BLaER1 treated with 17β-estradiol and CSF1 and Interleukin-3, amounts not matched to agents 10 nM and 100 nM (cell line): ENCODE results near the gene ILF3.
A peak's percentile ranks its signal among the peaks of the same experiment; 100 is the strongest.

Source experiments
- H3K27ac ChIP-seq, 11 experiments: shearing (Covaris generic); formaldehyde crosslinking; 2 replicates each; pipeline ENCODE4 v1.8.1; 2022
- H3K27me3 ChIP-seq, 11 experiments: shearing (Covaris generic); formaldehyde crosslinking; 2 replicates each; pipeline ENCODE4 v1.8.1; 2022
- H3K36me3 ChIP-seq, 11 experiments: shearing (Covaris generic); formaldehyde crosslinking; 2 replicates each; pipeline ENCODE4 v1.8.1; 2022
- H3K4me1 ChIP-seq, 10 experiments: shearing (Covaris generic); formaldehyde crosslinking; 2 replicates each; pipeline ENCODE4 v1.8.1; 2022
- H3K4me2 ChIP-seq, 11 experiments: shearing (Covaris generic); formaldehyde crosslinking; 2 replicates each; pipeline ENCODE4 v1.8.1; 2022
- H3K4me3 ChIP-seq, 10 experiments: shearing (Covaris generic); formaldehyde crosslinking; 2 replicates each; pipeline ENCODE4 v1.8.1; 2022
- H3K9ac ChIP-seq, 11 experiments: shearing (Covaris generic); formaldehyde crosslinking; 2 replicates each; pipeline ENCODE4 v1.8.1; 2022
- H3K9me3 ChIP-seq, 11 experiments: shearing (Covaris generic); formaldehyde crosslinking; replicated peaks in 1 of 11; 2 replicates each; pipeline ENCODE4 v1.8.1; 2022
- H4K20me1 ChIP-seq, 11 experiments: shearing (Covaris generic); formaldehyde crosslinking; 2 replicates each; pipeline ENCODE4 v1.8.1; 2022
- Cebpa-rat ChIP-seq, 11 experiments: shearing (Covaris generic); IDR thresholded peaks; 2 replicates each; pipeline ENCODE4 v1.8.1; 2022

Gene ILF3

GRCh38 chr19:10620786-10621185 lies 33.4 kb upstream of the ILF3 start:
- TF ChIP-seq Cebpa-rat (IDR thresholded peaks at IDR 0.05) = no peak
- no peaks in the 10 kb centered on the region for H3K27me3 ChIP-seq

DNA sequence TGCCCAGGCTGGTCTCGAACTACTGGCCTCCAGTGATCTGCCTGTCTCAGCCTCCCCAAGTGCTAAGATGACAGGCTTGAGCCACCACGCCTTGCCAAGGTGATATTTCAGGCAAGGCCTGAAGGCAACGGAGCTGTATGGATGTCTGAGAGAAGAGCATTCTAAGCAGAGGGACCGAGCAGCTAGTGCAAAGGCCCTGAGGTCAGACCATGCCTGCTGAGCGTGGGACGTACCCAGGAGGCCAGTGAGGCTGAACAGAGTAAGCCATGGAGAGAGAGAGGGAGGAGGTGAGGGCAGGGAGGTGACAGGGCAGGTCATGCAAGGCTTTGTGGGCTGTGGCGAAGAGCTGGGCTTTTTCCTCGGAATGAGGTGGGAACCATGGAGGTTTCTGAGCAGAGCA lies 32.2 kb upstream of the ILF3 start:
- no peak for TF ChIP-seq Cebpa-rat (IDR thresholded peaks at IDR 0.05)
- Histone ChIP-seq H3K36me3 (peaks cover 19 to 100% (median 91%) of the 10 kb centered on the region in 11 experiments), H3K9me3 (no peaks in the 10 kb centered on the region), H3K27ac (peak overlapping the region in 1 of 11 experiments; percentile 6; a peak in 1 of 22 replicates), H4K20me1 (peaks cover 30 to 100% (median 99%) of the 10 kb centered on the region in 11 experiments; a peak in 20 of 22 replicates), H3K9ac (peak overlapping the region in 3 of 11 experiments; percentile 1 to 36 (median 25); a peak in 3 of 22 replicates), H3K4me1 (peaks cover 8 to 39% (median 27%) of the 10 kb centered on the region in 10 experiments; a peak in 19 of 20 replicates), H3K4me3 (no peak overlapping the region), H3K27me3 (no peaks in the 10 kb centered on the region), H3K4me2 (no peak overlapping the region)

More at GRCh38 chr19:10620786-10621185, 33.4 kb upstream of the ILF3 start:
- H3K4me1 ChIP-seq = peaks cover 15 to 41% (median 34%) of the 10 kb centered on the region in 10 experiments
- H3K9me3 ChIP-seq = no peaks in the 10 kb centered on the region
- peaks cover 8 to 100% (median 88%) of the 10 kb centered on the region in 11 experiments for H3K36me3 ChIP-seq
- H3K9ac ChIP-seq = peak overlapping the region in 3 of 11 experiments; percentile 12 to 18 (median 14); a peak in 3 of 22 replicates
- H4K20me1 ChIP-seq = peaks cover 27 to 100% (median 100%) of the 10 kb centered on the region in 11 experiments; a peak in 20 of 22 replicates
- peak overlapping the region in 1 of 11 experiments; percentile 3; a peak in 1 of 22 replicates for H3K27ac ChIP-seq
- H3K4me3 ChIP-seq = no peak overlapping the region
- peak overlapping the region in 3 of 11 experiments; percentile 10 to 24 (median 16); a peak in 3 of 22 replicates for H3K4me2 ChIP-seq

GRCh38 chr19:10624585-10624984 lies 29.6 kb upstream of the ILF3 start:
- Histone ChIP-seq H3K36me3 (peaks cover 41 to 100% (median 93%) of the 10 kb centered on the region in 11 experiments), H3K9ac (peak overlapping the region in 2 of 11 experiments; percentile 3 to 9; a peak in 1 of 22 replicates), H3K27ac (peak overlapping the region in 1 of 11 experiments; percentile 26; a peak in 1 of 22 replicates), H3K9me3 (no peaks in the 10 kb centered on the region), H3K4me2 (peak overlapping the region in 1 of 11 experiments; percentile 1; a peak in 2 of 22 replicates), H3K4me3 (no peak overlapping the region), H3K27me3 (no peaks in the 10 kb centered on the region), H3K4me1 (peaks cover 8 to 39% (median 26%) of the 10 kb centered on the region in 10 experiments; a peak in 19 of 20 replicates), H4K20me1 (peaks cover 30 to 98% (median 91%) of the 10 kb centered on the region in 11 experiments; a peak in 20 of 22 replicates)
- no peak for TF ChIP-seq Cebpa-rat (IDR thresholded peaks at IDR 0.05)

DNA sequence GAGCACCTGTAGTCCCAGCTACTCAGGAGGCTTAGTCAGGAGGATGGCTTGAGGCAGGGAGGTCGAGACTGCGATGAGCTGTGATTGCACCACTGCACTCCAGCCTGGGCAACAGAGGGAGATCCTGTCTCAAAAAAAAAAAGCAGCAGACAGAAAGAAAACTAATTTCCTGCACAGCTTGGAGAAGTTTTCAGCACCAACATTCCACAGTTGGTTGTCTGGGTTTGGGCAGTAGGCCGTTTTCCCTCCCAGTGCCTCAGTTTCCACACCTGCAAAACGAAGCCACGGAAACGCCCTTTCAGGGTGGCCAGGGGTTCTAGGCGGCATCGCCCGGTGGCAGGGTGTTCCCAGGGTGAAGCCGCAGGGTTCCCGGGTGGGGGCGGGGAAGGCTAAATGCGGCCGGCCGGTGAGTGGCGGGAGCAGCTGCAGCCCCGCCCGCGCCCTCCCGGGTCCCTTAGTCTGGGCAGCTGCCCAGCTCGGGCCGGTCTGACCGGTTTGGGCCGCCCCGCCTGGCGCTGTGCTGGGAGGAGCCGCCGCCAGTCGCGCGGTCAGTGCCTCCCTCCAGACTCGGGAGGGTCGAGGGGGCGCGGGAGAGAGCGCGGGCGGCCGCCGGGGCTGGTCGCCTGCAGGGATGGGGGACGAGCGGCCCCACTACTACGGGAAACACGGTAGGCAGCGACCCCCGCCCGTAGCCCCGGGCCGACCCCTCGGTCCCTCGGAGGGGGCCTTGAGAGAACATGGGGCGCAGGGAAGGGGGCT lies 29.0 kb upstream of the ILF3 start, which contains the start of gene SLC44A2:
TSS of gene SLC44A2 (plus strand) at position 551 of the 759 bp plus-strand sequence. CDS start at position 632, 81 bp downstream.
- H3K9ac ChIP-seq = peak within 1 kb of the TSS in 3 of 11 experiments; percentile 3 to 9 (median 9); a peak in 1 of 22 replicates
- no peak for TF ChIP-seq Cebpa-rat (IDR thresholded peaks at IDR 0.05)
- peaks cover 28 to 98% (median 87%) of the 10 kb centered on the region in 11 experiments; a peak in 20 of 22 replicates for H4K20me1 ChIP-seq
- peak within 1 kb of the TSS in 1 of 11 experiments; percentile 1; a peak in 2 of 22 replicates for H3K4me2 ChIP-seq
- peak within 1 kb of the TSS in 1 of 11 experiments; percentile 26; a peak in 1 of 22 replicates for H3K27ac ChIP-seq
- H3K4me1 ChIP-seq = peaks cover 8 to 39% (median 24%) of the 10 kb centered on the region in 10 experiments; a peak in 19 of 20 replicates
- H3K9me3 ChIP-seq = no peaks in the 10 kb centered on the region
- H3K36me3 ChIP-seq = peaks cover 46 to 100% (median 93%) of the 10 kb centered on the region in 11 experiments
- H3K27me3 ChIP-seq = no peaks in the 10 kb centered on the region
- no peak within 1 kb of the TSS for H3K4me3 ChIP-seq

- H4K20me1 ChIP-seq = peaks cover 22 to 96% (median 81%) of the 10 kb centered on the region in 11 experiments; a peak in 20 of 22 replicates
- peaks cover 52 to 100% (median 93%) of the 10 kb centered on the region in 11 experiments for H3K36me3 ChIP-seq
- 0 out of 22 replicates have a peak overlapping the region, but pooled peaks of 1 of the 11 experiments have one; percentile 9 for H3K9ac ChIP-seq
- no peak overlapping the region for H3K4me3 ChIP-seq
- no peak for TF ChIP-seq Cebpa-rat (IDR thresholded peaks at IDR 0.05)
- no peak overlapping the region for H3K27ac ChIP-seq
- H3K27me3 ChIP-seq = no peaks in the 10 kb centered on the region
- no peaks in the 10 kb centered on the region for H3K9me3 ChIP-seq
- no peak overlapping the region for H3K4me2 ChIP-seq
- peaks cover 5 to 35% (median 21%) of the 10 kb centered on the region in 10 experiments; a peak in 19 of 20 replicates for H3K4me1 ChIP-seq
These were observed 28.4 kb upstream of the ILF3 start for GRCh38 chr19:10625762-10626138.

DNA sequence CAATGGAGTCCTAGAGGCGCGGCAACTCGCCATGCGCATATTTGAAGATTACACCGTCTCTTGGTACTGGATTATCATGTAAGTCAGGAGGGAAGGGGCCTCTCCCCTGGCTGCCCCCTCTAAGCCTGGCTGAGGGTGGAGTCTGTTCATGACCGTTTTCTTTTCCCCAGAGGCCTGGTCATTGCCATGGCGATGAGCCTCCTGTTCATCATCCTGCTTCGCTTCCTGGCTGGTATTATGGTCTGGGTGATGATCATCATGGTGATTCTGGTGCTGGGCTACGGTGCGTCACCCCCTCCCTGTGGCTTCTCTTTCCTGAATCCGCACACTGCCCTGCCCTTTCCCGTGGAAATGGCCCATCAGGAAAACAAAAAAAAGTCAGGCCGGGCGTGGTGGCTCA lies 22.3 kb upstream of the ILF3 start:
- Histone ChIP-seq H4K20me1 (peaks cover 0 to 72% (median 53%) of the 10 kb centered on the region in 11 experiments; a peak in 19 of 22 replicates), H3K9me3 (no peaks in the 10 kb centered on the region), H3K36me3 (peaks cover 86 to 100% (median 97%) of the 10 kb centered on the region in 11 experiments), H3K4me1 (peaks cover 7 to 38% (median 23%) of the 10 kb centered on the region in 10 experiments; a peak in 19 of 20 replicates), H3K4me2 (peak overlapping the region in 5 of 11 experiments; percentile 6 to 26 (median 20); a peak in 2 of 22 replicates), H3K4me3 (no peak overlapping the region), H3K27me3 (no peaks in the 10 kb centered on the region), H3K9ac (peak overlapping the region in 1 of 11 experiments; percentile 3; a peak in 1 of 22 replicates), H3K27ac (peak overlapping the region in 2 of 11 experiments; percentile 20 to 26; a peak in 2 of 22 replicates)
- TF ChIP-seq Cebpa-rat (IDR thresholded peaks at IDR 0.05) = no peak

- no peak for TF ChIP-seq Cebpa-rat (IDR thresholded peaks at IDR 0.05)
- Histone ChIP-seq H3K27me3 (no peaks in the 10 kb centered on the region), H4K20me1 (peaks cover 0 to 72% (median 40%) of the 10 kb centered on the region in 11 experiments; a peak in 17 of 22 replicates), H3K9me3 (no peaks in the 10 kb centered on the region), H3K4me1 (peaks cover 7 to 64% (median 48%) of the 10 kb centered on the region in 10 experiments; a peak in 19 of 20 replicates), H3K27ac (no peak overlapping the region), H3K4me3 (no peak overlapping the region), H3K9ac (0 out of 22 replicates have a peak overlapping the region, but pooled peaks of 1 of the 11 experiments have one; percentile 7), H3K36me3 (peaks cover 86 to 100% (median 97%) of the 10 kb centered on the region in 11 experiments), H3K4me2 (peak overlapping the region in 5 of 11 experiments; percentile 59 to 84 (median 78); a peak in 8 of 22 replicates)
These were observed 19.7 kb upstream of the ILF3 start for GRCh38 chr19:10634430-10634829.

- Histone ChIP-seq H3K9me3 (no peaks in the 10 kb centered on the region), H3K27me3 (no peaks in the 10 kb centered on the region), H3K27ac (peak overlapping the region in 7 of 11 experiments; percentile 7 to 56 (median 34); a peak in 5 of 22 replicates), H3K9ac (peak overlapping the region in 6 of 11 experiments; percentile 6 to 42 (median 20); a peak in 4 of 22 replicates), H3K4me2 (peak overlapping the region in 6 of 11 experiments; percentile 6 to 84 (median 72); a peak in 11 of 22 replicates), H4K20me1 (peaks cover 0 to 74% (median 39%) of the 10 kb centered on the region in 11 experiments; a peak in 17 of 22 replicates), H3K4me1 (peaks cover 7 to 69% (median 53%) of the 10 kb centered on the region in 10 experiments; a peak in 19 of 20 replicates), H3K36me3 (peaks cover 81 to 100% (median 97%) of the 10 kb centered on the region in 11 experiments), H3K4me3 (no peak overlapping the region)
- TF ChIP-seq Cebpa-rat (IDR thresholded peaks at IDR 0.05) = no peak
These were observed 19.2 kb upstream of the ILF3 start for GRCh38 chr19:10634963-10635362.
